HG02798 (cell line): Measurements from ENCODE around the gene MAGI3.

ENCODE experiments used
- ATAC-seq: cut with Tn5 transposase; IDR thresholded peaks from one replicate; pipeline ENCODE4 v1.9.1; 2021; ENCODE audit warnings: mild to moderate bottlenecking; ENCODE audit not compliant: unreplicated experiment, poor library complexity

The MAGI3 gene

GRCh38 chr1:113641396-113641795 is 251.1 kb downstream of the MAGI3 start:
- ATAC-seq, result no peak

- no peak for ATAC-seq
Observed at GRCh38 chr1:113647164-113647563, 256.8 kb downstream of the MAGI3 start.

- no peak for ATAC-seq
Observed at GRCh38 chr1:113648478-113648877, 258.2 kb downstream of the MAGI3 start.

- ATAC-seq, result no peak
Observed at GRCh38 chr1:113652771-113653170, 262.5 kb downstream of the MAGI3 start.

GRCh38 chr1:113653741-113654140 is 263.4 kb downstream of the MAGI3 start:
- ATAC-seq, result no peak

GRCh38 chr1:113654883-113655282 is 264.6 kb downstream of the MAGI3 start:
- ATAC-seq, result no peak

GRCh38 chr1:113657126-113657525 is 266.8 kb downstream of the MAGI3 start:
- no peak for ATAC-seq

GRCh38 chr1:113657556-113658063 is 267.3 kb downstream of the MAGI3 start:
- no peak for ATAC-seq

- ATAC-seq, result no peak
Observed at GRCh38 chr1:113659035-113659434, 268.7 kb downstream of the MAGI3 start.

GRCh38 chr1:113659556-113659955 is 269.2 kb downstream of the MAGI3 start:
- ATAC-seq, result no peak

- no peak for ATAC-seq
Observed at GRCh38 chr1:113660088-113660487, 269.8 kb downstream of the MAGI3 start.

- ATAC-seq, result no peak
Observed at GRCh38 chr1:113662101-113662500, 271.8 kb downstream of the MAGI3 start.

- ATAC-seq, result no peak
Observed at GRCh38 chr1:113663165-113663951, 273.0 kb downstream of the MAGI3 start.

GRCh38 chr1:113665071-113665470 is 274.8 kb downstream of the MAGI3 start:
- ATAC-seq, result no peak

- no peak for ATAC-seq
Observed at GRCh38 chr1:113666126-113666525, 275.8 kb downstream of the MAGI3 start.

GRCh38 chr1:113669988-113670387 is 279.7 kb downstream of the MAGI3 start:
- ATAC-seq, result no peak

GRCh38 chr1:113670650-113671049 is 280.3 kb downstream of the MAGI3 start:
- no peak for ATAC-seq

GRCh38 chr1:113672491-113672890 is 282.2 kb downstream of the MAGI3 start:
- ATAC-seq, result no peak

- ATAC-seq, result no peak
Observed at GRCh38 chr1:113674591-113674990, 284.3 kb downstream of the MAGI3 start.

GRCh38 chr1:113675302-113675701 is 285.0 kb downstream of the MAGI3 start:
- ATAC-seq, result no peak

GRCh38 chr1:113676524-113676923 is 286.2 kb downstream of the MAGI3 start:
- ATAC-seq, result no peak
